DND-41 (cell line): Measurements from ENCODE around the gene RASGRP3.
A peak's percentile ranks its signal among the peaks of the same experiment; 100 is the strongest.

Experiments
- ATAC-seq: fragments of 200-7000 bp; cut with Tn5 transposase; 3 replicates; pipeline ENCODE4 v1.9.1; 2021; ENCODE audit warnings: low read depth; ENCODE audit not compliant: insufficient read depth
- DNase-seq: peaks from one replicate; pipeline ENCODE4 v3.0.0-alpha.2; 2020
- H2AFZ ChIP-seq: 2 replicates; pipeline ENCODE4 v1.6.0; 2012; ENCODE audit warnings: low read depth, low read length
- H3K27ac ChIP-seq: 2 replicates; pipeline ENCODE4 v1.5.1; 2012; ENCODE audit warnings: low read length, inconsistent platforms
- H3K27me3 ChIP-seq: fragments of 200-600 bp; sonication (generic); 2 replicates; pipeline ENCODE4 v1.6.0; 2012; ENCODE audit warnings: low read length, mild to moderate bottlenecking, inconsistent platforms; ENCODE audit not compliant: insufficient read depth, poor library complexity
- H3K36me3 ChIP-seq: 2 replicates; pipeline ENCODE4 v1.5.1; 2012; ENCODE audit warnings: low read length, inconsistent platforms; ENCODE audit not compliant: insufficient read depth
- H3K4me1 ChIP-seq: 2 replicates; pipeline ENCODE4 v1.5.1; 2012; ENCODE audit warnings: mild to moderate bottlenecking, low read length; ENCODE audit not compliant: insufficient read depth
- H3K4me2 ChIP-seq: 2 replicates; pipeline ENCODE4 v1.6.0; 2012; ENCODE audit warnings: mild to moderate bottlenecking, moderate library complexity, low read length, inconsistent platforms; ENCODE audit not compliant: insufficient read depth
- H3K4me3 ChIP-seq, 2 experiments: fragments of 200-600 bp in 1 of 2; shearing (Covaris generic) in 1 of 2; 2 replicates each; pipeline ENCODE4 v1.5.1; 2012 to 2016; ENCODE audit warnings: inconsistent platforms in 2 of 2, low read length in 2 of 2, mild to moderate bottlenecking in 2 of 2, low read depth in 1 of 2, moderate library complexity in 1 of 2
- H3K79me2 ChIP-seq: 2 replicates; pipeline ENCODE4 v1.6.0; 2012; ENCODE audit warnings: low read length, inconsistent platforms; ENCODE audit not compliant: insufficient read depth
- H3K9ac ChIP-seq: 2 replicates; pipeline ENCODE4 v1.6.0; 2012; ENCODE audit warnings: low read depth, mild to moderate bottlenecking, inconsistent platforms, low read length, moderate library complexity
- H3K9me3 ChIP-seq: 2 replicates; pipeline ENCODE4 v1.5.1; 2012; ENCODE audit warnings: low read length, moderate library complexity, mild to moderate bottlenecking, inconsistent platforms; ENCODE audit not compliant: insufficient read depth, severe bottlenecking
- H4K20me1 ChIP-seq: 2 replicates; pipeline ENCODE4 v1.6.0; 2012; ENCODE audit warnings: low read length; ENCODE audit not compliant: insufficient read depth
- EZH2 ChIP-seq: IDR thresholded peaks from 3 replicates; pipeline ENCODE4 v1.6.1; 2012; ENCODE audit warnings: borderline replicate concordance, low read depth, mild to moderate bottlenecking, moderate library complexity, low read length, inconsistent platforms; ENCODE audit not compliant: severe bottlenecking
- TF ChIP-seq, protein P1 (sequence below): IDR thresholded peaks from 2 replicates; pipeline ENCODE4 v1.5.1; 2012; ENCODE audit warnings: borderline replicate concordance, low read length, moderate library complexity, mild to moderate bottlenecking; ENCODE audit not compliant: poor library complexity, severe bottlenecking; ENCODE audit errors: extremely low read depth

Gene RASGRP3, protein sequence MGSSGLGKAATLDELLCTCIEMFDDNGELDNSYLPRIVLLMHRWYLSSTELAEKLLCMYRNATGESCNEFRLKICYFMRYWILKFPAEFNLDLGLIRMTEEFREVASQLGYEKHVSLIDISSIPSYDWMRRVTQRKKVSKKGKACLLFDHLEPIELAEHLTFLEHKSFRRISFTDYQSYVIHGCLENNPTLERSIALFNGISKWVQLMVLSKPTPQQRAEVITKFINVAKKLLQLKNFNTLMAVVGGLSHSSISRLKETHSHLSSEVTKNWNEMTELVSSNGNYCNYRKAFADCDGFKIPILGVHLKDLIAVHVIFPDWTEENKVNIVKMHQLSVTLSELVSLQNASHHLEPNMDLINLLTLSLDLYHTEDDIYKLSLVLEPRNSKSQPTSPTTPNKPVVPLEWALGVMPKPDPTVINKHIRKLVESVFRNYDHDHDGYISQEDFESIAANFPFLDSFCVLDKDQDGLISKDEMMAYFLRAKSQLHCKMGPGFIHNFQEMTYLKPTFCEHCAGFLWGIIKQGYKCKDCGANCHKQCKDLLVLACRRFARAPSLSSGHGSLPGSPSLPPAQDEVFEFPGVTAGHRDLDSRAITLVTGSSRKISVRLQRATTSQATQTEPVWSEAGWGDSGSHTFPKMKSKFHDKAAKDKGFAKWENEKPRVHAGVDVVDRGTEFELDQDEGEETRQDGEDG

DNA sequence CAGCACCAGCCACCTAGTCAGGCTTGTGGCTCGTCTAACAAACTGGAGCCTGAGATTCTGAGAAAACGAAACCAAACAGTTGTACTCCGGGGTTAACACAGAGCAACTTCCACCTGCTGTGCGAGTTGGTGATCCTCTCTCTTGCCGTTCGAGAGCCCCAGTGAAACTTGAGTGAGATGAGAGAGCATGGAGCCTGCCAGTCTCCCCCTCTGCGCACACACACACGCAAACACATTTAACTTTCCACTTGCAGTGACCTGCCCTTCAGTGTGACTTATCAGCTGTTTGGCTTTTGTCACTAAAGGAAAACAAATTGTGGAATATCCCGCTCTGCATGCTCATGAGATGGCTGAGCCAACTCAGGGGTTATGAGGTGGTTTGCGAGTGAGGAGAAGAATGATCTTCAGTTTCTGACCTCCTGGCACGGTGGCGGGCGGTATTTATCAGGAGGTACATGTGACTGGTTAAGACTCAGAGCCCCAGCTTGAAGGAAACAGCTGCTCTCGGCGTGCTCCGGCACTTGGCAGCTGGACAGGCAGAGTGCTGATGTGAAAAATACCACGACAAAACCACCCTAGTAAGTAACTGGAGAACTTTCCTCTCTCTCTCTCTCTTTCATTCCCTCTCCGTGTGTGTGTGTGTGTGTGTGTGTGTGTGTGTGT, at the start of gene RASGRP3:
RASGRP3 (plus strand) TSS at position 519 of the 662 bp plus-strand sequence. CDS start 38,488 bp downstream, outside the sequence.
- Histone ChIP-seq H3K4me3 (peak within 1 kb of the TSS; percentile 34 to 68; a peak in 3 of 4 replicates), H3K4me1 (peaks cover 32% of the 10 kb centered on the region), H3K27me3 (no peaks in the 10 kb centered on the region), H3K9me3 (no peaks in the 10 kb centered on the region), H2AFZ (peak within 1 kb of the TSS; percentile 83), H3K36me3 (no peaks in the 10 kb centered on the region), H4K20me1 (no peaks in the 10 kb centered on the region), H3K27ac (peak within 1 kb of the TSS; percentile 85), H3K9ac (peak within 1 kb of the TSS; percentile 57), H3K4me2 (peak within 1 kb of the TSS; percentile 88), H3K79me2 (no peaks in the 10 kb centered on the region)
- TF ChIP-seq, protein P1, sequence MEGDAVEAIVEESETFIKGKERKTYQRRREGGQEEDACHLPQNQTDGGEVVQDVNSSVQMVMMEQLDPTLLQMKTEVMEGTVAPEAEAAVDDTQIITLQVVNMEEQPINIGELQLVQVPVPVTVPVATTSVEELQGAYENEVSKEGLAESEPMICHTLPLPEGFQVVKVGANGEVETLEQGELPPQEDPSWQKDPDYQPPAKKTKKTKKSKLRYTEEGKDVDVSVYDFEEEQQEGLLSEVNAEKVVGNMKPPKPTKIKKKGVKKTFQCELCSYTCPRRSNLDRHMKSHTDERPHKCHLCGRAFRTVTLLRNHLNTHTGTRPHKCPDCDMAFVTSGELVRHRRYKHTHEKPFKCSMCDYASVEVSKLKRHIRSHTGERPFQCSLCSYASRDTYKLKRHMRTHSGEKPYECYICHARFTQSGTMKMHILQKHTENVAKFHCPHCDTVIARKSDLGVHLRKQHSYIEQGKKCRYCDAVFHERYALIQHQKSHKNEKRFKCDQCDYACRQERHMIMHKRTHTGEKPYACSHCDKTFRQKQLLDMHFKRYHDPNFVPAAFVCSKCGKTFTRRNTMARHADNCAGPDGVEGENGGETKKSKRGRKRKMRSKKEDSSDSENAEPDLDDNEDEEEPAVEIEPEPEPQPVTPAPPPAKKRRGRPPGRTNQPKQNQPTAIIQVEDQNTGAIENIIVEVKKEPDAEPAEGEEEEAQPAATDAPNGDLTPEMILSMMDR, result no peak
- DNase-seq (peak; percentile 76), ATAC-seq (peak; percentile 86)

DNA sequence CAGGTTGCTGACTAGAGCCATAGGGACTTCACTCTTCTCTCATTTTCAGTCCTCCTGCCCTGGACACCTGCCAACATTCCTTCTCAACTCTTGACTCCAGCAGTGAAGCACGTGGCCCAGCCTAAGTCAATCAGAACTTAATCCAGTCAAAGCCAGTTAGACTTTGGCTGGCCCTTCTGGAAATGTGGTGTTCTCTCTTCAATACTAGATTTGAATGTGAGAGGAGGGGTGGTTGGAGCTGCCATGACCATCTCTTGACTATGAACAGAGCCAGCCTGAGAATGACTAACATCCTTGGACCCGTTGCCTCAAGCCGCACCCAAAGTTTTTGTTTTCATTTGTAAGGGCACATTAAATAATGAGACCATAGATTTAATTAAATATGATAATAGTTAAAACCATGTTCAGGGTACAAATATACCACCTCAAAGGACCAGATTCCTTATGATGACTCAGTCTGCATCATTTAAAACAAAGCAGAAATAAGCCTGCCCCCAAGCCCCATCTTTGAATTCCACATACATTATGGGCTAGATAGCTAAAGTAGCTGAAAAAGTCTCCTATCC, 49.7 kb upstream of the RASGRP3 start:
- H3K4me2 ChIP-seq, result no peak overlapping the region
- H4K20me1 ChIP-seq, result no peaks in the 10 kb centered on the region
- no peaks in the 10 kb centered on the region for H3K9me3 ChIP-seq
- H3K79me2 ChIP-seq, result no peaks in the 10 kb centered on the region
- no peak overlapping the region for H3K4me3 ChIP-seq
- ATAC-seq (no peak), DNase-seq (no peak)
- H3K9ac ChIP-seq, result no peak overlapping the region
- H3K27me3 ChIP-seq, result no peaks in the 10 kb centered on the region
- no peaks in the 10 kb centered on the region for H3K36me3 ChIP-seq
- no peak overlapping the region for H3K27ac ChIP-seq
- no peaks in the 10 kb centered on the region for H3K4me1 ChIP-seq
- no peak overlapping the region for H2AFZ ChIP-seq
- TF ChIP-seq EZH2, result no peak
- TF ChIP-seq, protein P1, result no peak

DNA sequence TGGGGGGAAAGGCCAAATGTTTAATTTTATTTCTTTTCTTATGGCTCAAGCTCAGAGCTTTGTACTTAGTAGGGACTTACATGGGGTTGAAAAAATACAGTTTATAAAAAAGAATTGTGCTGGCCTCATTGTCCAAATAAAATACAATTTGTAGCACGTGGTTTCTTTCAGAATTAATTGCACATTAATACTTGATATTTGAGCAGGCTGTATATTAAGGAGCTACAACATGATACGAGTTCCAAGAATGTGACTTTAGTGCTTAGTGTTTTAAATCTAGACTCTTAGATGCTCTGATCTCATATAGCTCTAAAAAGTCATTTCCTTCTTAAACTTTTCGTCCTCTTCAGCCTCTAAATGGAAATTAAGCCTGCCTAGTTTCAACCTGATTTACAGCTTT, 46.4 kb upstream of the RASGRP3 start:
- Histone ChIP-seq H3K9ac (no peak overlapping the region), H3K4me2 (no peak overlapping the region), H3K9me3 (no peaks in the 10 kb centered on the region), H3K36me3 (no peaks in the 10 kb centered on the region), H3K4me1 (no peaks in the 10 kb centered on the region), H2AFZ (no peak overlapping the region), H3K27me3 (no peaks in the 10 kb centered on the region), H3K4me3 (no peak overlapping the region), H3K79me2 (no peaks in the 10 kb centered on the region), H3K27ac (no peak overlapping the region), H4K20me1 (no peaks in the 10 kb centered on the region)
- no peak for DNase-seq
- no peak for ATAC-seq
- no peak for TF ChIP-seq EZH2
- TF ChIP-seq, protein P1, result no peak
